ENCODE data around the gene SDR9C7.
"Not testable (repeated sequence)": the region's sequence is repeated elsewhere in the genome, so short reads cannot be mapped to it uniquely, and the experiment has no call there.

Gene SDR9C7

DNA sequence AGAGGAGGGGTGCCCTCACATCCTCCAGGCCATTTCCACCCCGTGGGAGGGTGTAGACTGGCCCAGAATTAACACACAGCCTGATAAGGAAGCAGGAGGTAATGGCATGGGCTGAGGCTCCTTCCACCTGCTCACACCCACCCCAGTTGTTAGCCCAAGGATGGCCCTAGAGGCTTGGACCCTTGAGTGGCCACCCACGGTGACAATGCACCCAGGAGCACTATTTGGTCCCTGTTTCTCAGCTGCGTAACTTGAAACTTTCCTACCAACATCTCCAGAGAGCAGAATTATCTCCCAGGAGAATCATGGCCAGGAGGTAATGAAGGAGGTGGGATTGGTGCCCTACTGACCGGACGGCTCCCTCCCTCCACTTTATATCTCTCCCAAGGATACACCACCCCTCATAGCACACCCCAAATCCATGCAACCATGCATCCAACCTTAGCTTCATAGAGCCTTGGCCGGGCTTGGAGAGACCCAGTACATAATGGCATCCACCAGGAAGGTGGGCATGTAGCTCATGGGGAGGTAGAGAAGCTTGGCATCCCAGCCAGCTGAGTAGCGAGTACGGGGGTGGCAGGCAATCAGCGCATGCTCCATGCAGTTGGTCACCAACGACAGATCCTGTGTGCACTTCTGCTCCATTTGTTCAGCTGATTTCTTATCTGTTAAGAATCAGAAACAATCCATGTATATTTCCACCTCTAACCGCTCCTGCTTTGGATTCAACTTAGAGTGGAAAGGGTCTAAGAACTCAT lies 17.6 kb upstream of the SDR9C7 start:
- DNase-seq, result no peak

- no peak for DNase-seq
Observed at GRCh38 chr12:56948881-56949280, 14.7 kb upstream of the SDR9C7 start.

DNA sequence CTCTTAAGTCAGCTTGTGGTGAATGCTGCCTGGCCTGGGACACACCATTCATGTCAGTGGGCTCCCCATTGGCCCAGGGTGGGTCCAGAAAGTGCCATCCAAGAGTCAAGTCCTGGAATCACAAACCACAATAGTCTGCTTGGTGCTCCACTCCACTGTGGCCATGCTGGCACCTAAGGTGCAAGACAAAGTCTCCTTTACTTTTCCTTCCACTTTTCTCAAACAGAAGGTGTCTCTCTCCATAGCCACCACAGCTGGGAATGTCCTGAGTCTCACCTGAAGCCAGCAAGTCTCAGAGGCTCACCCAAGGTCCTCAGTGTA lies 14.2 kb upstream of the SDR9C7 start:
- no peak for DNase-seq

- DNase-seq, result no peak
Observed at GRCh38 chr12:56947633-56948456, 13.6 kb upstream of the SDR9C7 start.

DNA sequence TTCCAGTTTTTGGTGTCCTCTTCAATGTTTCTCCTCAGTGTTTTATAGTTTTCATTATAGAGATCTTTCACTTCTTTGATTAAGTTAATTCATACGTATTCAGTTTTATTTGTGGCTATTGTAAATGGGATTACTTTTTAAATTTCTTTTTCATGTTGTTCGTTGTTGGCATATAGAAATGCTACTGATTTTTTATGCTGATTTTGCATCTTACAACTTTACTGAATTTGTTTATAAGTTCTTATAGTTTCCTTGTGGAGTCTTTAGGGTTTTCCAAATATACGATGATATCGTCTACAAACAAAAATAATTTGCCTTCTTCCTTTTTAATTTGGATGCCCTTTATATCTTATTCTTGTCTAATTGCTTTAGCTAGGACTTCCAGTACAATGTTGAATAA lies 9.7 kb upstream of the SDR9C7 start:
- DNase-seq, result no peak

DNA sequence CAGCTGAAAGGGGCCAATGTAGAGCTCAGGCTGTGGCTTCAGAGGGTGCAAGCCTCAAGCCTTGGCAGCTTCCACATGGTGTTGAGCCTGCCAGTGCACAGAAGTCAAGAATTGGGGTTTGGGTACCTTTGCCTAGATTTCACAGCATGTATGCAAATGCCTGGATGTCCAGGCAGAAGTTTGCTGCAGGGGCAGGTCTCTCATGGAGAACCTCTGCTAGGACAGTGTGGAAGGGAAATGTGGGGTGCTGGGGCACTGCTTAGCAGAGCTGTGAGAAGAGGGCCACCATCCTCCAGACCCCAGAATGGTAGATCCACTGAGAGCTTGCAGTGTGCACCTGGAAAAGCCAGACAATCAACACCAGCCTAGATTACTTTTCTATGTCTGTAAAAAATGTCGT lies 9.2 kb upstream of the SDR9C7 start:
- DNase-seq, result not testable (repeated sequence)

GRCh38 chr12:56941299-56942017 lies 7.2 kb upstream of the SDR9C7 start:
- no peak for DNase-seq

DNA sequence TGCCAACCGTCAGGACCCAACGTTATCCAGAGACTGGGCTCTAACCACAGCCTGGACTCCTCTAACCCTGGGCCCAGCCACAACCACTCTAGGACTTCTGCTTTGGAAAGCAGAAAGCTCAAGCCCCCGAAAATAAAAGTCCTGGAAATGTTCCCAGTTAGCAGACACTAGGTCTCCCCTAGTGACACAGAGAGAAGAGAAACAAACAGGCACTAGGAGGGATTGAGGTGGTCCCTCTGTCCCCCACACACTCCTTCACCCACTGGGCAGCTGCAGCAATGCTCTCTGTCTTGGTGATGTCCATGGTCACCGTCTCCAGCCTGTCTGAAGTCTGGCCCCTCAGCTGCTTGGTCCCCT lies 6.7 kb upstream of the SDR9C7 start:
- not testable (repeated sequence) for DNase-seq

- DNase-seq, result no peak
Observed at GRCh38 chr12:56935752-56936151, 1.5 kb upstream of the SDR9C7 start.

- DNase-seq, result no peak
Observed at GRCh38 chr12:56935157-56935556, 949 bp upstream of the SDR9C7 start.

DNA sequence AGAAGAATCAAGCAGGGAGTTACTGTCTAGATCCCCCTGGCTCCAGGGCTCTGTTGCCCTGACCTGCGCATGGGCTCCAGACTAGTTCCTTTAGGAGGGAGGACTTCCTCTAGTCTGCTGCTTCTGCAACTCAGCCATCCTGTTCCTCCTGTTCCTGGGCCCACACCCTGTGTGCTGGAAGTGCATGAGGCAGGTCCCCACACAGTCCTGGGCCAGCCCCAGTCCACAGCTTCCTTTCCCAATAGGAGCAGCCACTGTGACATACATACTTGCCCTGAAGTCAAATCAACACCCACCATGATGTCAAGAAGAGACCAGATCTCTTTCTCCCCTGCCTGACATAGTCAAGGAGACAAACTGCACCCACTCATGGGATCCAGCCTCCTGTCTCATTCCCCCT lies 1.3 kb downstream of the SDR9C7 start:
- DNase-seq, result no peak

DNA sequence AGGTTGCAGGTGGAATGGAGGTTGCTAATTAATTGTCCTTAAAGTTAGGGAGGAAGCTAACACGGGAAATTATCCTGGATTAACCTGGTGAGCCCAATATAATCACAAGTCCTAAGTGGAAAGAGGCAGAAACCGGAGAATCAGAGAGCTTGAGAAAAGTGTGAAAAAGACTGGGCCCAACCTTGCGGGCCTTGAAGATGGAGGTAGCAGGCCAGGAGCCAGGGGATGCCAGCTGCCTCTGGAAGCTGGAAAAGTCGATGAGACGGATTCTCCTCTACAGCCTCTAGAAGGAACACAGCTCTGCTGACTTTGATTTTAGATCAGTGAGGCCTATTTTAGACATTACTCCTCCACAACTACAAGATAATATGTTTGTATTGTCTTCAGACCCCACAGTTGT lies 2.1 kb downstream of the SDR9C7 start:
- no peak for DNase-seq

- DNase-seq, result no peak
Observed at GRCh38 chr12:56931474-56931978, 2.7 kb downstream of the SDR9C7 start.

DNA sequence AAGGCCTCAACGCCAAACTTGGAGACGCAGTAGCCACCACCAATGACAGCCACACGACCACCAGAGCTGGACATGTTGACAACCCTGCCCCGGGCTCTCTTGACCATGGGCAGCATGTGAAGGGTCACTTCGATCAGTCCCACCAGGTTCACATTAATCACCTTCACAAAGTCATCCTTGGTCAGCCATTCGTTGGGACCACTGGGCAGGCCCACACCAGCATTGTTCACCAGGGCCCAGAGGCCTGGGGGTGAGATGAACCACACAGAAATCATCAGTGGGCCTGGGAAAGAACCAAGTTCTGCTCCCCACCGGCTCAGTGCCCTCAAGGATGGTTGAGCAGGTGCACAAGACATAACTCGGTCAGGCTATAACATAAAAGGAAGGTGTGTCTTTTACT lies 4.0 kb downstream of the SDR9C7 start:
- DNase-seq, result no peak

GRCh38 chr12:56929780-56930179 lies 4.4 kb downstream of the SDR9C7 start:
- DNase-seq, result no peak

DNA sequence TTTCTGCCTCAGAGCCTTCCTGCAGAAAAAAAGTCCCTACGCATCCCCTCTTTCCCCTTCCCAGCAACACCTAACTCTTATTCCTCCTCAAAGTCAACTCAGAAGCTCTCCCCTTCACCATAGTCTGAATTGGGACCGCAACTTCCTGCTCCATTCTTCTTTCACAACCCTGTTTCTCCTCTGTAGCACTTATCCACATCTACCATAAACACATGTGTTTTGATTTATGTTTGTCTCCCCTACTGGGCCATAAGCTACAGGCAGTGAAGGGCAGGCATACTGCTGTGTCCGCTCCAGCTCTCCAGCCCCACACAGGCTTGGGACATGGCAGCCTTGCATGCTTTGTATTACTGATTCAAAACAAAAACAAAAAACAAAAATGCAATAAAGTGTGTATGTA lies 5.9 kb downstream of the SDR9C7 start:
- DNase-seq, result no peak

- DNase-seq, result no peak
Observed at GRCh38 chr12:56927281-56927680, 6.9 kb downstream of the SDR9C7 start.

DNA sequence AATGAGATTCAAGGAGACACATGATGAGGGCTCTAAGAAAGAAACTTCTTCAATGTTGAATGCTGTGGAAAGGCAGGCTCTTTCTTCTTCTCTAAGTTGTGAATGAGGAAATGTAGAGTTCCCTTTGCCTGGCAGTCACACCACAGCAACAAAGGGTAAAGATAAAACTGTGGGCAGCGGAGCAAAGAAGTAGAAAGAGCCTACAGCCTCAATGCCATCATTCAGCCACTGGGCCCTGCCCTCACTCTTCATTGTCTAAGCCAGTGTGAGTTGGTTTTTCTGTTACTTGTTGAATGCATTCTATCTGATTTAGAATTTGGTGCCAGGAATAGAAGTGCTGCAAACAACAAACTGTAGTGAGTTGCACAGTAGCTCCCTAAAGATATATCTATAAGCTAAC lies 12.2 kb downstream of the SDR9C7 start:
- DNase-seq, result no peak

DNA sequence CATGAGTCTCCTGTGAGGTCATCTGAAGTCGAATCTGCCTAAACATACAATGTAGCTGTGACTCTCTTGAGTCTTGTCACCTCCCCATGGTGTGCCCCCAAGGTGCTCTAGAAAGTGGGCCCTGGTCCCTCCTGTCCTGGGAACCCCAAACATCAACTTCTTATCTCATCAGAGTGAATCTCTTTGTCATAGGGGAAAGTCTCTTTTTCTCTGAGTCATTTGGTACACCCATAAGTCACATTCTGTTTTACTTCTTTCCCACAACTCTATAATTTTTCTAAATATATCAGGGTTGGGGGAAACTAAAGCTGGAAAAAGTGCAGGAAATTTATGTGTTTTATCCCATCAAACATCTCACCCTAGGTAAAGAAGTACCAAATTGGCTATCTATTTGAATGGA lies 12.9 kb downstream of the SDR9C7 start:
- DNase-seq, result no peak

- DNase-seq, result not testable (repeated sequence)
Observed at GRCh38 chr12:56918139-56918538, 16.1 kb downstream of the SDR9C7 start.

- DNase-seq, result no peak
Observed at GRCh38 chr12:56916996-56917333, 17.2 kb downstream of the SDR9C7 start.

GRCh38 chr12:56916296-56916995 lies 17.8 kb downstream of the SDR9C7 start:
- DNase-seq, result no peak

- DNase-seq, result no peak
Observed at GRCh38 chr12:56914724-56915123, 19.5 kb downstream of the SDR9C7 start.
